Activated T-helper 9 cell treated with anti-CD3 and anti-CD28 coated beads, Interleukin-2, amount 50 U/mL, for 16 hours (primary cell): Measurements from ENCODE around the gene OR10H2.
"Not testable (repeated sequence)": the region's sequence is repeated elsewhere in the genome, so short reads cannot be mapped to it uniquely, and the experiment has no call there.

Source experiments
- DNase-seq: peaks from one replicate; pipeline ENCODE4 v3.0.0-alpha.2; 2020; ENCODE audit warnings: low read depth

OR10H2 gene, protein sequence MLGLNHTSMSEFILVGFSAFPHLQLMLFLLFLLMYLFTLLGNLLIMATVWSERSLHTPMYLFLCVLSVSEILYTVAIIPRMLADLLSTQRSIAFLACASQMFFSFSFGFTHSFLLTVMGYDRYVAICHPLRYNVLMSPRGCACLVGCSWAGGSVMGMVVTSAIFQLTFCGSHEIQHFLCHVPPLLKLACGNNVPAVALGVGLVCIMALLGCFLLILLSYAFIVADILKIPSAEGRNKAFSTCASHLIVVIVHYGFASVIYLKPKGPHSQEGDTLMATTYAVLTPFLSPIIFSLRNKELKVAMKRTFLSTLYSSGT

DNA sequence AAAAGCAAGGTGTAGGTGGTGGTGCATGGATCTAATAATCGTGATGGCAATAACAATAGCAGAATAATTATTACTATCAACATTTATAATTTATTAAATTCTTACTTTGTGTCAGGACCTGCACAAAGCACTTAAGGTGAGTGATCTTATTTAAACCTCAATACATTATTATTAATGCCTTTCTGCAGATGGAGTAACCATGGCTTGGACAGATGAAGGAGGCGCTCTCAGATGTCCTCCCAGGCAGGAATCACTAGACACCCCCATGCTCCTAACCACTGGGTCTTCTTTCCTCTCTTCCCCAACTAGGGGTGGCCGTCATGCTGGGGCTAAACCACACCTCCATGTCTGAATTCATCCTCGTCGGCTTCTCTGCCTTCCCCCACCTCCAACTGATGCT lies at the start of gene OR10H2:
Gene OR10H2, plus strand, starts transcription at position 301 of the 400 bp plus-strand sequence. Its CDS starts 20 bp downstream, at position 321.
- DNase-seq, result no peak

DNA sequence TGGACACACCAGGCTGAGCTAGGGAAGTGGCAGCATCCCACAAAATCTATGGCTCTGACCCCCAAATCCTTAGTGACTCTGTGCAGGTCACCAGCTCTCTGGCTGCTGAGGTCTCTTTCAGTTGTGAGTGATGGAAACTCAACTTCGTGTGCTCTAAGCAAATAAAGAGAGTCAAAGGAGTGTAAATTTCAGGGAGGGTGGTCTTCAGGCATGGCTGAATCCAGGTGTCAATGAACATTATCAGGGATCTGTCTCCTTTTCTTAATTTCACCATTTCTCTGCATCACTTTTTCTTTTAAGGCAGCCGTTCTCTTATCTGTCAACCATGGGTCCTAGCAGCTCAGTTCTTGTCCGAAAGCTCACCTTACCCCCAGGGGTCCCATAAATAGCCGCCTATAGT lies 48.7 kb upstream of the OR10H2 start:
- no peak for DNase-seq

DNA sequence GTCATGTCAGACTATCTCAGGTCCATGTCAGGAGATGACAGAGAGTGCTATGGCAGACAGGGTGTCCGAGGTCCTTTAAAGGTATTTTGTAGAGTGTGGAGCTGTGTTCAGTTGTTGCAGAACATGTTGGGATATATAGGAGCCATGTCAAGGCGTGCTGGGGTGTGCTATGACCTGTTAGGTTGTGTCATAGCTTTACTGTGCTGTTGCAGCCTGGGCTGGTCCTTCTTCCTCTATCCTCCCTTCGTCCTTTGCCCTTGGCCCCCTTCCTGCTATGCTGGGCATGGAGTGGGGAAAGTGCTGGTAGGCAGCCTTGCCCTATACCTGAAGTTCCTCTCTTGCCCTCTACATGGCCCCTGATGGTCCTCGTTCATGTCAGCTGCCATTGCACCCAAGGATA lies 48.0 kb upstream of the OR10H2 start:
- not testable (repeated sequence) for DNase-seq

DNA sequence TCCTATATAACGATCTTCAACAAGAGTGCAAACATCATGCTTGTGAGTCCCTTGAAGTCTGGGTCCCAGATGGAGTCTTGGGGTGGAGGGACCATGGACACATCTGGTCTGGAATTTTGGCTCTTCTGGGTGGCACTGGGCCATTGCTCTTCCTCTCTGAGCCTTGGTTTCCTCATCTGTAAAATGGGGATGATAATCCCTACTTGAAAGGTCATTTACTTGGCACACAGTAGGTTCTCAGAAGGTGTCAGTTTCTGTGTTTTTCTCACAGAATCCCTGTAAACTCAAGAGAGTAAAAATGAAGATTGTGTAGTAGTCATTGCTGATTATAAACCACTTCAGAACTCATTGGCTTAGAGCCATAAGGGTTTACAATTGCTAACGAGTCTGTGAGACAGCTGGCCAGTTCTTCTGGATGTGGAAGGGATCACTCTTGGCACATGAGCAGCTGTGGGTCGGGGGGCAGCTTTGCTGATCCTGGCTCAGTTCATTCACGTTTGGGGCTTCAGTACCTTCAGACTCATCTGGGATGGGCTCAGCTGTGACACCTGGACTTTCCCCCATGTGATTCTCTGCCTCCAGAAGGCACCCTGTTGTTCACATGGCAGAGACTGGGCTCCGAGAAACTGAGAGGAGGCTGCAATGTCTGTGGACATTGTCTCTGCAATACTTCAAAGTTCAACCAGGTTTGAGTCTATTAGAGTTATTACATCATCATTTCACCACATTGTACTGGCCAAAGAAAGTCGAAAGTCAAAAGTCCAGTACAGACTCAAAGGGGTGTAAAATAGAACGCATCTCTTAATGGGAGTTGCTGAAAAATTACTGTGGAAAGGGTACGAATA lies 47.1 kb upstream of the OR10H2 start:
- no peak for DNase-seq

DNA sequence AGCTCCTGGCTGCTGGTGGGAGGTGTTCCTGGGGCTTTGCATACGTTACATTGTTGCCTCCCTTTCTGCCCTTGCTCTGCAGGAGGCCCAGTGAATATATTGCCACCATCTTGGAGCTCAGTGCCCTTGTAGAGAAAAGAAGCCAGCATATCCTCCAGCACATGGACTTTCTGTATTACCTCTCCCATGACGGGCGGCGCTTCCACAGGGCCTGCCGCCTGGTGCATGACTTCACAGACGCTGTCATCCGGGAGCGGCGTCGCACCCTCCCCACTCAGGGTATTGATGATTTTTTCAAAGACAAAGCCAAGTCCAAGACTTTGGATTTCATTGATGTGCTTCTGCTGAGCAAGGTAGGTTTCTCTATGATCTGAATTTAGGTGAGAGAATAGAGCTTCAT lies 44.4 kb upstream of the OR10H2 start:
- DNase-seq, result no peak

DNA sequence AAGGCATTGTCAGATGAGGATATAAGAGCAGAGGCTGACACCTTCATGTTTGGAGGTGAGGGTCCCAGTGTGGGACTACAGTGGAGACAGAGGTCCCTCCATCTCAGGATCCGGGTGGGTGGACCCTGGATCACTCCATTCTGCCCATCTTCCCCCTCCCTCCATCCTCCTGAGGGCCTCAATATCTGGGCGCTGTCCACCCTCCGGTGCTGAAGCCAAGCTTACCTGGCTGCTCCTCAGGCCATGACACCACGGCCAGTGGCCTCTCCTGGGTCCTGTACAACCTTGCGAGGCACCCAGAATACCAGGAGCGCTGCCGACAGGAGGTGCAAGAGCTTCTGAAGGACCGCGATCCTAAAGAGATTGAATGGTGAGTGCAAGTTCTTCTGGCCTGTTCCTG lies 43.0 kb upstream of the OR10H2 start:
- DNase-seq, result no peak

DNA sequence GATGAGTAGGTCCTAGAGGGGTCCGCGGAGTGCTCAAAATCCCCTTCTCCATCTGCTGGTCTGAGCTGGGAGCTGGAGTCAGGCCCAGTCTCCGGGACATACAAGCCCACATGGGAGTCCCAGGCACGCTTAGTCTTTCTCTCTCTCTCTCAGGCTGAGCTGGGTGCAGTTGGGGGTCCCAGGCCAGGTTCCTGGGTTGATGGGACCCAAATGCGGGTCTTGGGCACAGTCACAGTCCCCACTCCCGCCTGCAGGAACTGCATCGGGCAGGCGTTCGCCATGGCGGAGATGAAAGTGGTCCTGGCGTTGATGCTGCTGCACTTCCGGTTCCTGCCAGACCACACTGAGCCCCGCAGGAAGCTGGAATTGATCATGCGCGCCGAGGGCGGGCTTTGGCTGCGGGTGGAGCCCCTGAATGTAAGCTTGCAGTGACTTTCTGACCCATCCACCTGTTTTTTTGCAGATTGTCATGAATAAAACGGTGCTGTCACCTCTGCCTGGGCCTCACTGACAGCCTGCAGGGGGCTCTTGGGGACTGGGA lies 31.1 kb upstream of the OR10H2 start:
- no peak for DNase-seq

DNA sequence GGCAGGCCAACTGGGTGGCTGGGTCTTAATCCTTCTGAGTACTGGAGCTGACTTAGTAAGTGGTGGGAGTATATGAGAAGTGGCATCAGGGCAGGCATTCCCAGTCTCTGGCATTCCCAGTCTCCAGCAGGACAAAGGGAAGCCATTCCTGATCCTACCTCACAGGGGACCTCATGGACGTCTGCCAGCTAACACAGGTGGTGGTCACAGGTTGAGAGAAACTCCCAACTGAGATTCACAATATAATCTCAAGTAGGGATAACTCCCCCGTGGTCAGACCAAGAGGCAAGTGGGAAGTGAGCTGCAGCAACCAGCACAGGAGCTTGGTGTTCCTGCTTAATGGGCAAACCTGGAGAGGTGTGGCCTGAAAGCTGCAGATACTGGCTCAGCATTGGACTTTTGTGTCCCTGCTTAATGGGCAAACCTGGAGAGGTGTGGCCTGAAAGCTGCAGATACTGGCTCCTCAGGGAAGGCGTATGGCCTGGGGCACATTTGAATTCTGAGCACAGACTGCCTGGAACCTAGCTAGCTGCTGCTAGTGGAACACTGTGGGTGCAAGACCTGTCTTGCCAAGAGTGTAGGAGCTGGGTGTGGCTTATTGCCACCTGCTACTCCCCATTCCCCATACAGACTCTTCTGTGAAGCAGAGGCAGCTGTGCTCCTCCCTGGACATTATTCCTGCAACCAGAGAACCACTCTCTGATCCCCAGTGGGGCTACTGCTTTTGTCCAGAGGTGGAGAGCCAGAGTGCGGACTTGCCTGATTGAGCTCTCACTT lies 25.9 kb upstream of the OR10H2 start:
- no peak for DNase-seq

DNA sequence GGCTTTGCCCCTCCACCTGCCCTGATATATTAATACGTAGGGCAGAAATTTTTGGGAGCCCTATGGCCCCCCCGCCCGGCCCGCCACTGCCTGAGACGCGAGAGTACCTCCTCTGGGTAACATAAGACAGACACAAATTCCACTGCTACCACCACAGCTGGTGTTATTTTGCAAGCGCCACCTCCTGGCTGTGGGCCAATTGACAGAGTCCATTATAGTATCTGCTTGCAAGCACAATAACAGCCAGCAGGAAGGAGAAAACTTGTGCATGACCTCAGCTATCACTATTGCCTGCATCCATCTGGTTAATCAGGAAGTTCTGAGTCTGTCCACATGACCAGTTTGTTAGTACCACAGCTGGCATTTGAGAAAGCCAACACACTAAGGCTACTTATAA lies 25.3 kb upstream of the OR10H2 start:
- DNase-seq, result no peak

DNA sequence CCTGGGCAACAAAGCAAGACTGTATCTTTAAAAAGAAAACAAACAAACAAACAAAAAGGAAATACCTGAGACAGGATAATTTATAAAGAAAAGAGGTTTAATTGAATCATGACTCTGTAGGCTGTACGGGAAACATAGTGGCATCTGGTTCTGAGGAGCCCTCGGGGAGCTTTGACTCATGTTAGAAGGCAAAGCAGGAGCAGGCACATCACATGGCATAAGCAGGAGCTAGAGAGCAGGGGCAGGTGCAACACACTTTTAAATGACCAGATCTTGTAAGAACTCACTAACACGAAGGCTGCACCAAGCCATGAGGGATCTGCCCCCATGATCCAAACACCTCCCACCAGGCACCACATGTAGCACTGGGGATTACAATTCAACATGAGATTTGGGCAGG lies 13.2 kb upstream of the OR10H2 start:
- DNase-seq, result no peak

DNA sequence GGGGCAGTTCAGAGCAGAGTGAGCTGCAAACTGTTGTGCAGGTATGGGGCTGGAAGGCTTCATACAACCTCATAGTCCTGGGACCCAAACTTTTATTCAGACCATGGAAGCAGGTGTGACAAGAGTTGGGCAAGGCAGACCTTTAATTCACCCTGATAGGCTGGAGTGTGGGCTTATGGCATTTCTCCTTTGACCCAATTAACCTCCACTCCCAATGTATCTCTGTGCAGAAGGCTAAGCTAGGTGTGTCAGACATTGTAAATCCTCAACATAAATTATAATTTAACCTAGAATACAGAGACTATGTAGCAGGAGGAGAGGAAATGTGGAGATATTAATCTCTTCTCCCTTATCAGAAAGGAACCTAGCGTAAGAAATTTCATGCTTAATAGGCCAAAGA lies 12.2 kb upstream of the OR10H2 start:
- DNase-seq, result no peak

DNA sequence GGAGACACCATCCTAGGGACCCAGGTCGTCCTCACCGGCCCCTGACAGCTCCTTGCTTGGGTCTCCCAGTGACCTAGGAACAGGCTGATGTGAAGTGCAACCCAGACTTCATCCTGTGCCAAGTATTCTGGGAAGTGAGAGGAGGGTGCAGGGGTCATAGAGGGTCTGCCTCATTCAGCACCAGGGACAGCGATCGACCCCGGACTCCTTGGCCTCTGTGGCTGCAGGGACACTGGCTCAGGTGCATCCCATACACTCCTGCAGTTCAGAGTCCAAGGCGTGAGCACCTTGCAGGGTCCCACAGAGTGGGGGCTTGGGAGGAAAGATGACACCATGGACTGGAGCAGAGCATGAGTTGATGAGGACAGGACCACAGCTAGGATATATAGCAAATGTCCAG lies 10.0 kb upstream of the OR10H2 start:
- DNase-seq, result no peak

DNA sequence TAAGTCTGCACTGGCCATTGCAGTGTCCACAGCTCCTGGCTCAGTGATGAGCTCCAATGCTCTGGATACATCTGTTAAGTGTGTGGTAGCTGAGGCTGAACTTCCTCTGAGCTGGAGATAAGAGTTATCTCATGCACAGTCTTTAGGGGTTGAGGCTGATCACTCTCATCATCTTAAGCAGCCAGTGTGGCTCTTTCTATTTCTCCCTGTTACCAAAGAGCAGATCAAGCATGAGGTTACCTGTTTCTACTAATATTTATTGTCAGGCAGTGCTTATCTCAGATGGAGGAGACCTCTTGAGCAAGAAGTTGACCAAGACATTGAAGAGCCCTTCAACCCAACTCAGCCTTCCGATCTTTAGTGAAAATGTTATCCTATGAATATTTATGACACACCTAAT lies 6.6 kb upstream of the OR10H2 start:
- no peak for DNase-seq

DNA sequence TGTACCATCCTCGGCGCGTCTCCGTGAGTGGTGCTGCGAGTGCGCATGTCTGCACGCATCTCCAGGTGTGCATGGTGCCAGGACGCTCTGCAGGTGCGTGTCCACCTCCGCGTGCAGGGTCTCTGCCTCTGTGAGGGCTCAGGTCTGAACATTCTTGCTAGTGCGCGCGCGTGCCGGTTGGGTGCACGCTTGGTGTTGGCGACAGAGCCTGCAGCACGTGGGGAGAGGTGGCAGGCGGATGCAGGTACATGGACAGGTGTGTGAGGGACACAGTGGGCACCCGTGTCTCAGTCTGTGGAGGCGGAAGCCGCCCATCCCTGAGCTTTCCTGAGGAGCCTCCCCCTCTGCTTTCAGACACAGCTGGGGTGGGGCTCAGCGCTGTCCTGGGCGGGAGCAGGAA lies 4.9 kb upstream of the OR10H2 start:
- DNase-seq, result no peak

DNA sequence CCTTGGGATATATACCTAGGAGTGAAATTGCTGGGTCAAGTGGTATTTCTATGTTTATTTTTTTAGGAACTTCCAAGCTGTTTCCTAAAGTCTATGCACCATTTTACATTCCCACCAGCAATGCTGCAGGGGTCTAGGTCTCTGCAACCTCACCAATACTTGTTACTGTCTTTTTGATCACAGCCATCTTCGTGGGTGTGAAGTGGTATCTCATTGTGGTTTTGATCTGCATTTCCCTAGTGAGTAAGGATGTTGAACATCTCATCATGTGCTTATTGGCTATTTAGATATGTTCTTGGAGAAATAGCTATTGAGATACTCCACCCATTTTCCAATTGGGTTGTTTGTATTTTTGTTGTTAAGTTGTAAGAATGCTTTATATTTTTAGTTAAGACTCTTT lies 2.7 kb downstream of the OR10H2 start:
- no peak for DNase-seq

DNA sequence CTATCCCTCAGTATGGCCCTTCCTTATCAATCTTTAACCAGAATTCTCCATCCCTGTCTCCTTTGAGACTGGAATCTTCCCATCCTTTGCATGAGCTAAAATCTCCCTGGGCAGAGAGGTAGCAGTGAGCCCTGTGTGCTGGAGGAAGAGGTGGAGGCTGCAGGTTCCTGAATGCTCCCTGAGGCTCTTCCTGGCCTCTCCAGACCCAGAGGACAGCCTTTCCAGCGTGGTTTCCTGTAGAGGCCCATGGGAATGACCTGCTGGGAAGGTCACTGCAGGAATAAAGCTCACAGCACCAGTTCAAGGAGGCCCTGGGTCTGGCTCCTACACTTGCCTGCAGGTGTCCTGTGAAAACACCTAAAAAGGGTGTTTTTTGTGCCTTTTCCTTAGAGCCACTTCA lies 4.6 kb downstream of the OR10H2 start:
- DNase-seq, result no peak

DNA sequence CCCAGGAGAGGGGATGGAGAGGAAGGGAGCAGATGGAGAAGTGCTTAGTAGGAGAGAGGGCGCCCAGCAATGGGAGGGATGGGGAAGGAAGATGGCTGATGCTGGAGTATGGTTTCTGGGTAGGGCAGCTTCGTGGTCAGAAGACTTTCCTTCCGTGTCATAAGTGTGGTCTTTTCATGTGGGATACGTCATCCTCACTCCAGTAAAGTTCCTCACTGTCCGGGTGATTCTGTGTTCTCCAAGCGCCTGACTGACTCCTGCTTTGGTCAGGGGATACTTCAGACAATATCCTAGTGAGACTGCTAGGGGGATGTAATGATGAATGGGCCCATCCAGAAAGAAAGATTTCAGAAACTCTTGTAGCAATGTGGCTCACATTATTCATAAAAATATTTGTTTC lies 6.1 kb downstream of the OR10H2 start:
- DNase-seq, result no peak

DNA sequence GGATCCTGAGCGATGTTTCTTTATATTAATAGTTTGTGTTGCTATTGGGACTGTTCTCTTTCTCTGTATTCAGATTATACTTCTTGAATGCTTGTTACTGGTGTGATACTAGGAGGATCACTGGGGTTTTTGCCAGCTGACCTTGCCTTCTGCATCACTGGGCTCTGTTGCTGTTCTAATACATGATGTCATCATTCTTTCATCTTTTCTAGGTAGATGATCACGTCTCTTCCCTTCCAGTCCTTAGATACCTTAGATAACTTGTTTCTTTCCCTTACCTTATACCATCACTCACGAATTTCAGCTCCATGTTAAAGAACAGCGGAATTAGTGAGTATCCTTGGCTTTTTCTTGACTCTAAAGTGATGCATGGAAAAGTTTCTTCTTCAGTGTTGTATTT lies 9.9 kb downstream of the OR10H2 start, which contains the start of gene OR10H3:
Gene OR10H3, plus strand, starts transcription at position 264 of the 400 bp plus-strand sequence. CDS start 3,408 bp downstream, outside the sequence.
- no peak for DNase-seq

DNA sequence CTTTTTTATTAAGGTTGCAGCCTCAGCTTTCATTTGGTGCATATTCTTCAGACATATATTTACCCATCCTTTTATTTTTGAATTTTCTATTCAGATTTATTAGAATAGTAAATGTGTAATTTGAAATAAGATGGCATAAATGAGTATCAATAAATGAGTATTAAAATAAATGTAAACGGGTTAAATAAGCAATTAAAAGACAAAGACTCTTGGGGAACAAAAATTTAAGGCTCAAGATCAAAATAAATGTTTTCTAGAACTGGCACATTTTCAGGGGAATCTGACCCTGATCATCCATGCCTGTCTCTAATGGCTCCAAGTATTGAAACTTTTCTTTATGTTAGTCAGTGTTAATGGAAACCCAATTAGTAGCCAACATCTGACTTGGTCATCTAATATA lies 13.0 kb downstream of the OR10H2 start:
- DNase-seq, result no peak

DNA sequence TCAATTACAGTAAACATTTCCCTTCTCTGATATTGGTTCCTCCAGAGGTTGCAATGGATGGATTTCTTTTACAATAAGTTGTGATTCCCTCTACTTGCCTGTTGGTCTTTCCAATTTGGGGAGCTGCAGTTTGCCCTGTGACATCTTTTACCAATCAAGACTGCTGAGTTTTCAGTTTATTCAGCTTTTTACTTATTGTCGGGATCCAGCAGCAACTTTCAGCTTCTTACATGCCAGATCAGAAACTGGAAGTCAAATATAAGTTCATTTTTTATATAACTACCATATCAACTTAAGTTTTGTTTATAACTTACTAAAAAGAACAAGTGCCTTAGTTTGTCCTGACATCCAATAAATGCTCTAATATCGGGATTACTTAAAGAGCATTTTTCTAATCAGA lies 20.4 kb downstream of the OR10H2 start:
- no peak for DNase-seq

DNA sequence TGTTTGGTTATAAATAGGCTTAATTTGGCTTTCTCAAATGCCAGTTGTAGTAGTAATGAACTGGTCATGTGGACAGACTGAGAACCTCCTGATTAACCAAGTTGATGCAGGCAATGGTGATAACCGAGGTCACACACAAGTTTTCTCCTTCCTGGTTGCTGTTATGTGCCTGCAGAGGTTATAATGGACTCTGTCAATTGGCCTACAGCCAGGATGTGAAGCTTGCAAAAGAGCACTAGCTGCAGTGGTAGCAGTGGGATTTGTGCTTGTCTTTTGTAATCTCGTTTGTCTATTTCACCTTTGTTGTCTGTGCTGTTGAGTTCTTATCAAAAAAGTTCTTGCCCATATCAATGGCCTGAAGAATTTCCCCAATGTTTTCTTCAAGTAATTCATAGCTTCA lies 30.6 kb downstream of the OR10H2 start:
- DNase-seq, result no peak

DNA sequence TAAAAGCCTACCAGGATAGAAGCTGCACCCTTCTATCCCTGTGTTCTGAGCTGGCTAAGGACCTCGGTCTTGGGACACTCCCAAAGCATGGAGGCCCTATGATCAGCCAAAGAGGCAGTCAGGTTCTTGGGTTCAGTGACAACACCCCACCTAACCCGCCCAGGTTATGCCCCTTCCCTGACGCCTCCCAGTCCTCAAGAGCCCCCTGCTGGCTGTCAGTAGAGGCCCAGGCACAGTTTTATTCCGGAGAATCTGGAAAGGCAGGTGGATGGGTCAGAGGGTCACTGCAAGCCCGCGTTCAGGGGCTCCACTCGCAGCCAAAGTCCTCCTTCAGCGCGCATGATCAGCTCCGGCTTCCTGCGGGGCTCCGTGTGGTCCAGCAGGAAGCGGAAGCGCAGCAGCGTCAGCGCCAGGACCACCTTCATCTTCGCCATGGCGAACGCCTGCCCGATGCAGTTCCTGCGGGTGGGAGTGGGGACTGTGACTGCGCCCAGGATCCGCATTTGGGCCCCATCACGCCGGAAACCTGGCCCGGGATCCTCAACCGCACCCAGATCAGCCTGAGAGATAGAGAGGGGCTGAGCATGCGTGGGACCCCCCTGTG lies 32.2 kb downstream of the OR10H2 start:
- DNase-seq, result no peak
